Measurements from ENCODE around the gene KLHL24. TPM values are rescaled to one million over a fixed set of nuclear protein-coding genes. Genes with fewer than 3 reads are reported as not detected.

Gene KLHL24
- total RNA-seq, 4 donors from 2014 or later = 68.2 to 159 (median 128) TPM

DNA sequence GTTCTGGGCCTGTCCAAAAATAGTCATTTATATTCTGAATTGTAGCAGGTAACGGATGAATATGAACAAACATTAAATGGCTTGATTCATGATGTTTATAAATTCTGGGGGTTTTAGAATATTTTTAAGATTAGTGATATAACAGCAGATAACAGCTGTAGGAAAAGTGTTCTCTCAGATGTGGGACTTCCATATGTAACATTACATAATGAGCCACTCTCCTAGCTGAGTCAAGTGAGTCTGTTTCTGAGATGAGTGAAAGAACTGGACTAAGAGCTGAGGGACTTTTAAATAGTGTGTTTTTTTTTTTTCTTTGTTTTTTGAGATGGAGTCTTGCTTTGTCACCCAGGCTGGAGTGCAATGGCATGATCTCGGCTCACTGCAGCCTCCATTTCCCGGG is 76.1 kb downstream of the KLHL24 start:
- TF ChIP-seq, protein P1, sequence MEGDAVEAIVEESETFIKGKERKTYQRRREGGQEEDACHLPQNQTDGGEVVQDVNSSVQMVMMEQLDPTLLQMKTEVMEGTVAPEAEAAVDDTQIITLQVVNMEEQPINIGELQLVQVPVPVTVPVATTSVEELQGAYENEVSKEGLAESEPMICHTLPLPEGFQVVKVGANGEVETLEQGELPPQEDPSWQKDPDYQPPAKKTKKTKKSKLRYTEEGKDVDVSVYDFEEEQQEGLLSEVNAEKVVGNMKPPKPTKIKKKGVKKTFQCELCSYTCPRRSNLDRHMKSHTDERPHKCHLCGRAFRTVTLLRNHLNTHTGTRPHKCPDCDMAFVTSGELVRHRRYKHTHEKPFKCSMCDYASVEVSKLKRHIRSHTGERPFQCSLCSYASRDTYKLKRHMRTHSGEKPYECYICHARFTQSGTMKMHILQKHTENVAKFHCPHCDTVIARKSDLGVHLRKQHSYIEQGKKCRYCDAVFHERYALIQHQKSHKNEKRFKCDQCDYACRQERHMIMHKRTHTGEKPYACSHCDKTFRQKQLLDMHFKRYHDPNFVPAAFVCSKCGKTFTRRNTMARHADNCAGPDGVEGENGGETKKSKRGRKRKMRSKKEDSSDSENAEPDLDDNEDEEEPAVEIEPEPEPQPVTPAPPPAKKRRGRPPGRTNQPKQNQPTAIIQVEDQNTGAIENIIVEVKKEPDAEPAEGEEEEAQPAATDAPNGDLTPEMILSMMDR (IDR thresholded peaks at IDR 0.05; ENCODE audit: low read depth) = no peak

DNA sequence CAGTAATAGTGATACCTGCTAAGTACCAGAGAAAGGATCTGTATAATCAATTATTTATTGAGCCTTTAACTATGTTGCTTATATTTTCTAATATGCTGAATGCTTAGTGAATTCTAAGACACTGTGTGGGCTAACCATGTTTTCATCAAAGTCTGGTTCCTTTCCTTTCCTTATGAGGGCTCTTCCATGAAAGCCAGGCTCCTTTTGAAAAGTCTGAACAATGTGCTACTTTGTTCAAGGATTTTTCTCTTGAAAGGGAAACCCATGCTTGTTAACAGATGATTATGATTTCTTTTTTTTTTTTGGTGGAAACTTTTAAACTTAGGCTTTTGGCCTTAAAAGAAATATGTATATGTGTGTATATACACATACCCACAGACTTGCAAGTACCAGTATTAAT is 79.2 kb downstream of the KLHL24 start:
- TF ChIP-seq, protein P1 (IDR thresholded peaks at IDR 0.05; ENCODE audit: low read depth) = no peak

DNA sequence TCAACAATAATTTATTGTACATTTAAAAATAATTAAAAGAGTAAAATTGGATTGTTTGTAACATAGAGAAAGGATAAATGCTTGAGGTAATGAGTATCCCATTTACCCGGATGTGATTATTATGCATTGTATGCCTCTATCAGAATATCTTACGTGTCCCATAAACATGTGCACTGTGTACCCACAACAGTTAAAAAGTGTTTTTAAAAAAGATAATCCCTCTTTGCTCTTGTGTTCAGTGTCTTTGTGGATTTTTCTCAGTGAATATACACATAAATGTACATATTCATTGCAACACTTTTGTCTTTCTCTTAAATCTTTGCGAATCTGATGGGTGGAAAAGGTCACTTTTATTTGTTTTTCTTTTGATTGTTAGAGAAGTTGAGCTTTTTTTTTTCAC is 82.6 kb downstream of the KLHL24 start:
- TF ChIP-seq, protein P1 (IDR thresholded peaks at IDR 0.05; ENCODE audit: low read depth) = no peak

DNA sequence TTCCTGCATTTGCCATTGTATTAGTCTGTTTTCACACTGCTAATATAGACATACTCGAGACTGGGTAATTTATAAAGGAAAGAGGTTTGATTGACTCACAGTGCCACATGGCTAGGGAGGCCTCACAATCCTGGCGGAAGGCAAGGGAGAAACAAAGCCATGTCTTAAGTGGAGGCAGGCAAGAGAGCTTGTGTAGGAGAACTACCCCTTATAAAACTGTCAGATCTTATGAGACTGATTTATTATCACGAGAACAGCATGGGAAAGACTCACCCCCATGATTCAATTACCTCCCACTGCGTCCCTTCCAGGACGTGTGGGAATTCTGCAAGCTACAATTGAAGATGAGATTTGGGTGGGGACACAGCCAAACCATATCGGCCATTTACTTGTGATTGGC is 90.0 kb downstream of the KLHL24 start:
- TF ChIP-seq, protein P1 (IDR thresholded peaks at IDR 0.05; ENCODE audit: low read depth) = no peak

DNA sequence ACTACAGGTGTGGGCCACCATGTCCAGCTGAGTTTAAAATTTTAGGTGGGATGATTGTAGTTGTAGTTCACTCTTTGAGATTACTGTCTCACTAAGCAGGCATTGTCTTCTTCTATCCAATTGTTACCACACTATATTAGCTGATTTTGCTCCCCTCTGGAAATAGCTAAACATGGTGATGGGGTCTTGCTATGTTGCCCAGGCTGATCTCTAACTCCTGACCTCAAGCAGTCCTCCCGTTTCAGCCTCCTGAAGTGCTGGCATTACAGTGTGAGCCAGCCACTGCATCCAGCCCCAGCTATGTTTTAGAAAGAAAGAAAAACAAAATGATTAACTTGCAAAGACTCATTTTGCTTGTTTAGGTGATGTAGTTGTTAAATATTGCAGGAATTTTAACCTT is 92.8 kb downstream of the KLHL24 start:
- TF ChIP-seq, protein P1 (IDR thresholded peaks at IDR 0.05; ENCODE audit: low read depth) = no peak

DNA sequence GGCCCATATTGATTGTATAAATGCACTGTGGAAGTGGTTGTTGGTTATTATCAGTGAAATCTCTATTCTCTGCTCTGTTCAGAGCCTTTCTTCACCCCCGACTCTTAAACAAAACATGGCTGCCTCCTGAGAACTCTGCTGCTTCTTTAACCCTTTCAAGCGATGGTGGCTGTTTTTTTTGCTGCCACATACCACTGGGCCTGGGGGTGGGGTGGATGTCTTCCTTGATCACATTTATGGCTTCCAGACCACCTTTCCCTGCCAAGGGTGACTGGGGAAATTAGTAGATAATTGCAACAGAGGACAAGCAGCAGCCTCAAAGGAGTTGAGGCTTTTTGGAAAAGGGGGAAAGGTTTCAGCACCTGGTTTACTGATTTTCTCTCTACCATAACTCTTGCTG is 94.9 kb downstream of the KLHL24 start:
- TF ChIP-seq, protein P1 (IDR thresholded peaks at IDR 0.05; ENCODE audit: low read depth) = no peak

DNA sequence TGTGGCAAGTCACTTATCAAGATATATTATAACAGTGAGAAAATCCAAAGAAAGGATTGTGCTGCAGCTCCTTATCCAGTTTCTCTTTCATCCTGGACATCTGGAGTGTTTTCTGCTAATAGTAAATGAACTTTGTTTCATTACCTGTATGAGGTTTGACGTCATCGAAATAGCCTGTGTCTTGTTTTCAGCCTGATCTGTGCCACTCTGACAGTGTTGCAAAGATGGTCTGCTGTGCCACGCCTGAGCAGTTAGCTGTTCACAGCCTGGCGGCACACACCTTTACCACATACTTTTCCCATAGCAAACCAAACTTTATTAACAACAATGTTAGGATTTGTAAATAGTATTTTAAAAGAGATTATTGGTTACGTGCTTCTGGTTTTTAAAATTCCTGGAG is 96.2 kb downstream of the KLHL24 start:
- TF ChIP-seq, protein P1 (IDR thresholded peaks at IDR 0.05; ENCODE audit: low read depth) = no peak
